Aorta (tissue), 5 donors: ENCODE data around the gene SLC16A10. TPM values are rescaled to one million over a fixed set of nuclear protein-coding genes. Genes with fewer than 3 reads are reported as not detected.
"Not testable (repeated sequence)": the region's sequence is repeated elsewhere in the genome, so short reads cannot be mapped to it uniquely, and the experiment has no call there.

Experiments
- ATAC-seq: fragments of 200-7000 bp; cut with Tn5 transposase; one replicate; pipeline ENCODE4 v1.9.1; 2022; ENCODE audit warnings: moderate library complexity; ENCODE audit not compliant: low FRiP score
- DNase-seq, 2 donors: peaks; one replicate each; pipeline ENCODE4 v3.0.0-alpha.2; 2020
- H3K27ac ChIP-seq, 2 donors: one replicate each; pipeline ENCODE4 v1.5.1; 2013; ENCODE audit warnings: low read length in 2 of 2, mild to moderate bottlenecking in 2 of 2, moderate library complexity in 2 of 2, control low read depth in 1 of 2, inconsistent platforms in 1 of 2, low read depth in 1 of 2
- H3K27me3 ChIP-seq, 2 donors: one replicate each; pipeline ENCODE4 v1.6.1; 2013; ENCODE audit warnings: control low read depth in 1 of 2, low read length in 1 of 2, mild to moderate bottlenecking in 1 of 2, moderate library complexity in 1 of 2; ENCODE audit not compliant: insufficient read depth in 2 of 2, control insufficient read depth in 1 of 2
- H3K36me3 ChIP-seq, 2 donors: one replicate each; pipeline ENCODE4 v1.6.1; 2013; ENCODE audit warnings: control low read depth in 1 of 2, low read length in 1 of 2, mild to moderate bottlenecking in 1 of 2; ENCODE audit not compliant: insufficient read depth in 2 of 2, control insufficient read depth in 1 of 2
- H3K4me1 ChIP-seq, 2 donors: one replicate each; pipeline ENCODE4 v1.6.1; 2013; ENCODE audit warnings: low read length in 2 of 2, control low read depth in 1 of 2, mild to moderate bottlenecking in 1 of 2, moderate library complexity in 1 of 2; ENCODE audit not compliant: insufficient read depth in 2 of 2, control insufficient read depth in 1 of 2
- H3K4me3 ChIP-seq, 2 donors: one replicate each; pipeline ENCODE4 v1.5.1; 2013; ENCODE audit warnings: low read length in 2 of 2, control low read depth in 1 of 2, mild to moderate bottlenecking in 1 of 2
- H3K9me3 ChIP-seq: one replicate; pipeline ENCODE4 v1.6.1; 2013; ENCODE audit warnings: mild to moderate bottlenecking, low read length; ENCODE audit not compliant: control insufficient read depth
- WGBS, 2 donors: extraction: QIAGEN DNeasy Blood & Tissue Kit; methylation state at CpG; one replicate each; pipeline ENCODE4 v1.1.7; 2013; 5-methylcytosine and 5-hydroxymethylcytosine counted together
- intact Hi-C, 2 donors: fragments of 100-400 bp; cut with DNase I; formaldehyde crosslinking; loops; one replicate each; pipeline versions ENCODE4 v1.14.2 to v1.15.0; 2022
- polyA plus RNA-seq, 2 donors: library from polyadenylated mRNA; stranded (reverse); fragments of 200-250 nt; gene quantifications; one replicate each; pipeline ENCODE4 v1.2.3, GENCODE V29; 2013
- total RNA-seq, 2 donors: library from RNA; stranded (reverse); fragmentation: NEBNext Ultra II Directional; extraction: Animal tissue kit (Norgen Biotek cat#: 25700); gene quantifications; one replicate each; pipeline ENCODE4 v1.2.1, GENCODE V29; 2021
- donor health status: healthy with polysubstance abuse.
- donor health status: Bipolar disorder and iron deficiency.
- donor health status: DM: no; HTN: no; CAD: no.
- donor health status: DM: no; HTN: no; CAD: no.
- donor health status: DM: yes; HTN: yes; CAD: no.

SLC16A10 gene
- total and polyA plus RNA-seq, 4 donors, result 0.05 to 13.1 (median 9.0) TPM

DNA sequence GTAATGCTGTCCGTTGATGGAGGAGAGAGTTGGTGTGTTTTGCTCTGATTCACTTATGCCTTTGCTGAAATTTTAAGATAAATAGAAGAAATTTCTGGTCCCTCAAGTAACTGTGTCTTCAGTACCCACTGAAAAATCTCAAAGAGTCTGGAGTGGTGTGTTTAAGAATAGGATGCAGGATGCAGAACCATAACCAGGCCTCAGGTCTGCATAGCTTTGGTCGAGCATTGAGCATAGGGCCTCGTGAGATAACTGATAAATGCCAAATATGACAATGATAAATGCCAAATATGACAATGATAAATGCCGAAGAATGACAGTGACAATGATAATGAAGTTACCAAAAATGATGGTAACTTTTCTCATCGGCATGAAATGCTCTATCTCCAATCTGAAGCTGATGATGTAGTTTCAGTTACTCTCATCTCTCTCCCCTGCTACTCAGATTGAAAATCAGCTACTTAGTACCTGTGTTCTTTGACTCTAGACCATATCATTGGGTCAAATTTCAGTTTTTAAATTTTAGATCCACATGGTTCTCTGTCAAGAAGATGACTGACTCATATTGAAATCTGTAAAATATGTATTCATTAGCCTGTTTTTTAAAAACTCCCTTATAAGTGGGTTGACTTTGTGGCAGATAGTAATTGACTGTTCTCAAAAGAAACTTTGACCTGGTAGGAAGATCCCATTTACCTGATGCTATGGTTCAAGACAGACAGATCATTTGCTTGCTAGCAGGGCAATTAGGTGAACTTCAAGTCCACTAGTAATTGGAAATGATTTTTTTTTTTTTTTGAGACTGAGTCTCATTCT lies 96.6 kb downstream of the SLC16A10 start:
- H3K36me3 ChIP-seq, result no peaks in the 10 kb centered on the region
- intact Hi-C loops, result no loop called here
- H3K4me1 ChIP-seq, result no peaks in the 10 kb centered on the region
- H3K9me3 ChIP-seq, result no peaks in the 10 kb centered on the region
- H3K4me3 ChIP-seq, result no peak overlapping the region
- ATAC-seq (no peak), DNase-seq (no peak)
- H3K27ac ChIP-seq, result no peak overlapping the region
- no peaks in the 10 kb centered on the region for H3K27me3 ChIP-seq
- WGBS, 2 donors, result 75 to 76% methylated on average over 5 of the region's 5 CpGs

DNA sequence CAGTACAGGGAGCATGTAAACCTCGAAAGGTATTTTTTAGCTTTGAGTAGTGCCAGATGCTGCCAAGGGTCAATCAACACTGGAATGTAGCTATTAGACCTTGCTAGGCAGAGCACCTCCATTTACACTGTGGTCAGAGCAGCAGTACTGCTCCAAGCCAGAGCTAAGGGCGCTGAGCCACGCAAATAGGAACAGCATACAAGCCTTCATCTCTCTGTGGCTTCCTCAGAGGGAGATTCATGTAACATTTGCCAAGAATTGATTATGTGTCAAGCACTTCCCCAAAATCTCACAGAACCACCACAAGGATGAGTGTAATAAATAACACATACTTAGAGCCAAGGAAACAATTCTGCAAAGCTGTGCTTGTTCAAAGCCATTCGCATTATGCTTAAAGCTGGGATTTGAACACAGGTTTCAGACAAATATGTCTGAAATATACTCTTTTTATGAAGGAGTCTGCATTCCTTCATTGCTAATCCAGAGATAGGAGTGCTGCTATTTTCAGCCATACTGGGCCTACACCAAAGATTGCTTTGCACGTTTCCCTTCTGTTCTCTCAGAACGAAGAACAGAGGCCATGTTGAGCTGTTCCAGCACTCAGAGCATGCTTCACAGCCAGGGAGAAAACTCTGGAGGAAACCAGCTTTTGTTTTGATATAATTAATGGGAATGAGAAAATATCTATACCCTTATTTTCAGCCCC lies 97.7 kb downstream of the SLC16A10 start:
- no peaks in the 10 kb centered on the region for H3K4me1 ChIP-seq
- no peak overlapping the region for H3K27ac ChIP-seq
- intact Hi-C loops, result no loop called here
- H3K27me3 ChIP-seq, result no peaks in the 10 kb centered on the region
- ATAC-seq (no peak), DNase-seq (no peak)
- no peaks in the 10 kb centered on the region for H3K9me3 ChIP-seq
- WGBS, 2 donors, result 61 to 63% methylated on average over 6 of the region's 6 CpGs
- H3K4me3 ChIP-seq, result no peak overlapping the region
- no peaks in the 10 kb centered on the region for H3K36me3 ChIP-seq

DNA sequence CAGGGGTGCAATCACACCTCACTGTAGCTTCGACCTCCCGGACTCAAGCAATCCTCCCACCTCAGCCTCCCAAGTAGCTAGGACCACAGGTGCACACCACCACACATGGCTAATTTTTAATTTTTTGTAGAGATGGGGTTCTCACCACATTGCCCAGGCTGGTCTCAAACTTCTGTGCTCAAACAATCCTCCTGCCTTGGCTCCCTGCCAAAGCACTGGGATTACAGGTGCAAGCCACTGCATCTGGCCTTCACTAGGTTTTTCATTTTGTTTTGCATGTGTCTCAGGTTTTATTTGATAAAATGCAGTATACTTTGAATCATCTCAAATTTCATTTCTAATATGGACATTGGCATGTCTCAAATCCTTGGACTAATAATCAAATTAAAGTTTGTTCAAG lies 98.7 kb downstream of the SLC16A10 start:
- intact Hi-C loops, result no loop called here
- DNase-seq (no peak), ATAC-seq (no peak)
- Histone ChIP-seq H3K27me3 (no peaks in the 10 kb centered on the region), H3K9me3 (no peaks in the 10 kb centered on the region), H3K27ac (no peak overlapping the region), H3K4me3 (no peak overlapping the region), H3K36me3 (no peaks in the 10 kb centered on the region), H3K4me1 (no peaks in the 10 kb centered on the region)
- 98 to 100% methylated on average over 2 of the region's 2 CpGs for WGBS, 2 donors

DNA sequence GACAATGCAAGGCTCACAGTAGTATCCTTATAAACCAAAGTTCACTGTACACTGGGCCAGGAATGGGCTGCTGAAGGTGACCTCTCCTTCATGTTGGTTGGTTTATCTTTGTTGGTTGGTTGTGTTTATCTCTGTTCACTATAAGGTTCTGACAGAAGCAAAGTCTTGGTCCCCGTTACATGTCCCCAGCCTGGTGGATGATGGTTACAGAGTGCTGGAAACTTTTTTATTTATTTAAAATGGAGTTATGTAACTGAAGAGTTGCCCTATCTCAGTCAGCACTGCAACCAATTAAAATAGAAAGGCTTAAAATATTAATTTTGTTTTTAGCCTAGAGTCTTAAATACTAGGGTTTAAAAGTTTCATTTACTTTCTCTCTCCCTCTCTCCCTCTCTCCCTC lies 100.6 kb downstream of the SLC16A10 start:
- whole genome bisulfite sequencing, 2 donors, result 88 to 90% methylated on average over 1 of the region's 1 CpG
- Histone ChIP-seq H3K27me3 (no peaks in the 10 kb centered on the region), H3K27ac (no peak overlapping the region), H3K36me3 (no peaks in the 10 kb centered on the region), H3K9me3 (no peaks in the 10 kb centered on the region), H3K4me1 (no peaks in the 10 kb centered on the region), H3K4me3 (no peak overlapping the region)
- DNase-seq (no peak), ATAC-seq (no peak)
- intact Hi-C loops, result no loop called here

DNA sequence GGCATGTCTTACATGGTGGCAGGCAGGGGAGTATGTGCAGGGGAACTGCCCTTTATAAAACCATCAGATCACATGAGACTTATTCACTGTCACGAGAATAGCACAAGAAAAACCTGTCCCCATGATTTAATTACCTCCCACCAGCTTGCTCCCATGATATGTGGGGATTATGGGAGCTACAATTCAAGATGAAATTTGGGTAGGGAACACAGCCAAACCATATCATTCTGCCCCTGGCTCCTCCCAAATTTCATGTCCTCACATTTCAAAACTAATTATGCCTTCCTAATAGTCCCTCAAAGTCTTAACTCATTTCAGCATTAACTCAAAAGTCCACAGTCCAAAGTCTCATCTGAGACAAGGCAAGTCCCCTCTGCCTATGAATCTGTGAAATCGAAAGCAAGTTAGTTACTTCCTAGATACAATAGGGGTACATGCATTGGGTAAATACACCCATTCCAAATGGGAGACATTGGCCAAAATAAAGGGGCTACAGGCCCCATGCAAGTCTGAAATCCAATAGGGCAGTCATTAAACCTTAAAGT lies 102.4 kb downstream of the SLC16A10 start:
- H3K27ac ChIP-seq, H3K4me1 ChIP-seq, ATAC-seq, H3K9me3 ChIP-seq, H3K36me3 ChIP-seq, H3K27me3 ChIP-seq, intact Hi-C loops, DNase-seq, H3K4me3 ChIP-seq: not testable (repeated sequence)
- WGBS, 2 donors, result 62 to 93% methylated on average over 2 of the region's 2 CpGs

DNA sequence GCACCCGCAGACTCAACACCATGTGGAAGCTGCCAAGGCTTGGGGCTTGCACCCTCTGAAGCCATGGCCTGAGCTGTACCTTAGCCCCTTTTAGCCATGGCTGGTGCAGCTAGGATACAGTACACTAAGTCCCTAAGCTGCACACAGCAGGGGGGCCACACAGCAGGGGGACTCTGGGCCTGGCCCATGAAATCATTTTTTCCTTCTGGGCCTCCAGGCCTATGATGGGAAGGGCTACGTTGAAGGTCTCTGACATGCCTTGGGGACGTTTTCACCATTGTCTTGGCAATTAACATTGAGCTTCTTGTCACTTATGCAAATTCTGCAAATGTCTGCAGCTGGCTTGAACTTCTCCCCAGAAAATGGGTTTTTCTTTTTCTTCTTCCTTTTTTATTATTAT lies 103.3 kb downstream of the SLC16A10 start:
- H3K9me3 ChIP-seq, result no peaks in the 10 kb centered on the region
- intact Hi-C loops, result no loop called here
- WGBS, 2 donors, result 95 to 97% methylated on average over 3 of the region's 3 CpGs

DNA sequence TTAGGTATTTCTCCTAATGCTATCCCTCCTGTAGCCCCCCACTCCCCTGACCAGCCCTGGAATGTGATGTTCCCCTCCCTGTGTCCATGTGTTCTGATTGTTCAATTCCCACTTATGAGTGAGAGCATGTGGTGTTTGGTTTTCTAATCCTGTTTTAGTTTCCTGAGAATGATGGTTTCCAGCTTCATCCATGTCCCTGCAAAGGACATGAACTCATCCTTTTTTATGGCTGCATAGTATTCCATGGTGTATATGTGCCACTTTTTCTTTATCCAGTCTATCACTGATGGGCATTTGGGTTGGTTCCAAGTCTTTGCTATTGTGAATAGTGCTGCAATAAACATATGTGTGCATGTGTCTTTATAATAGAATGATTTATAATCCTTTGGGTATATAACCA lies 103.8 kb downstream of the SLC16A10 start:
- H3K36me3 ChIP-seq, H3K27ac ChIP-seq, intact Hi-C loops, H3K27me3 ChIP-seq, H3K4me1 ChIP-seq, H3K4me3 ChIP-seq, H3K9me3 ChIP-seq, DNase-seq, ATAC-seq: not testable (repeated sequence)

More for the DNA sequence above, 103.3 kb downstream of the SLC16A10 start:
- Histone ChIP-seq H3K27ac (no peak overlapping the region), H3K36me3 (no peaks in the 10 kb centered on the region), H3K4me1 (no peaks in the 10 kb centered on the region), H3K27me3 (no peaks in the 10 kb centered on the region), H3K4me3 (no peak overlapping the region)
- no peak for DNase-seq
- no peak for ATAC-seq

DNA sequence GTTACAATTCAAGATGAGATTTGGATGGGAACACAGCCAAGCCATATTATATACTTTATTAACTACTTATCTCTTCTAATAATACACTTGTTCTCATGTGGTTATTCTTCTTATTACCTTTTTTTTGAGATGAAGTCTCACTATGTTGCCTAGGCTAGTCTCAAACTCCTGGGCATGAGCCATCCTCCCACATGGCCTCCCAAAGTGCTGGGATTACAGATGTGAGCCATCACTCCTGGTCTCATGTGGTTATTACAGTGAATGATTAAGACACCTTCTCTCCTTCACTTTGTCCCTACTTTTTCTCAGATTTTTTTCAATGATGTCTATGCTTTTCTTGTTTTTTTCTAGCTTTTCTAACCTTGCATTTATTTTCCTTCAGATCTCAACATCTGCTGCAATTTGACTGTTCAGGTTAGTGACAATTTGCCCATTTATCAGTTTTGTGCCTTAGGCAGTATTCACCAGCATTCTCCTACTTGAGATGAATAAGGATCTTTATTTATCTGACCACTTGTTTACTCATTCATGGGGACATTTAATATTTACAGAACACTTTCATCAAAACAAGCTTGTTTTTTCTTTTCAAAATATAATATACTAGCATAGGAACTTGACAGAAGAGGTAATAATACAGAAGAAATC lies 105.7 kb downstream of the SLC16A10 start:
- intact Hi-C loops, result no loop called here
- Histone ChIP-seq H3K4me3 (no peak overlapping the region), H3K27me3 (no peaks in the 10 kb centered on the region), H3K36me3 (no peaks in the 10 kb centered on the region), H3K4me1 (no peaks in the 10 kb centered on the region), H3K27ac (no peak overlapping the region), H3K9me3 (no peaks in the 10 kb centered on the region)
- no peak for DNase-seq
- no peak for ATAC-seq
